HG03097 (cell line): ENCODE data around the gene INHBA.
A peak's percentile ranks its signal among the peaks of the same experiment; 100 is the strongest.

Experiments
- ATAC-seq: cut with Tn5 transposase; IDR thresholded peaks from one replicate; pipeline ENCODE4 v1.9.1; 2021; ENCODE audit not compliant: unreplicated experiment, low FRiP score

INHBA gene

GRCh38 chr7:41702635-41703371, at the start of gene INHBA:
Gene INHBA (minus strand): TSS chr7:41703090. CDS start chr7:41700374, 2,716 bp downstream.
- no peak for ATAC-seq

GRCh38 chr7:41752615-41753014, 49.7 kb upstream of the INHBA start:
- no peak for ATAC-seq

- ATAC-seq = no peak
These were observed 48.0 kb upstream of the INHBA start for GRCh38 chr7:41750661-41751540.

- ATAC-seq = no peak
These were observed 45.1 kb upstream of the INHBA start for GRCh38 chr7:41747961-41748360.

- ATAC-seq = no peak
These were observed 42.6 kb upstream of the INHBA start for GRCh38 chr7:41745451-41745850.

- no peak for ATAC-seq
These were observed 41.3 kb upstream of the INHBA start for GRCh38 chr7:41744161-41744560.

- ATAC-seq = no peak
These were observed 39.6 kb upstream of the INHBA start for GRCh38 chr7:41742401-41743020.

- ATAC-seq = no peak
These were observed 35.9 kb upstream of the INHBA start for GRCh38 chr7:41738806-41739205.

- no peak for ATAC-seq
These were observed 35.4 kb upstream of the INHBA start for GRCh38 chr7:41738336-41738735.

GRCh38 chr7:41735206-41735605, 32.3 kb upstream of the INHBA start:
- ATAC-seq = no peak

- ATAC-seq = no peak
These were observed 30.0 kb upstream of the INHBA start for GRCh38 chr7:41732843-41733306.

GRCh38 chr7:41732436-41732785, 29.5 kb upstream of the INHBA start:
- no peak for ATAC-seq

GRCh38 chr7:41731493-41732435, 28.9 kb upstream of the INHBA start:
- ATAC-seq = peak; percentile 97

- no peak for ATAC-seq
These were observed 27.8 kb upstream of the INHBA start for GRCh38 chr7:41730668-41731067.

GRCh38 chr7:41730161-41730560, 27.3 kb upstream of the INHBA start:
- ATAC-seq = no peak

- ATAC-seq = no peak
These were observed 26.2 kb upstream of the INHBA start for GRCh38 chr7:41729059-41729458.

GRCh38 chr7:41725013-41725412, 22.1 kb upstream of the INHBA start:
- no peak for ATAC-seq

GRCh38 chr7:41720886-41721285, 18.0 kb upstream of the INHBA start:
- ATAC-seq = no peak

GRCh38 chr7:41720046-41720445, 17.2 kb upstream of the INHBA start:
- ATAC-seq = no peak

- no peak for ATAC-seq
These were observed 13.8 kb upstream of the INHBA start for GRCh38 chr7:41716691-41717090.
